Upper lobe of left lung (tissue), 6 donors: ENCODE measurements around the gene AASDH. TPM values are rescaled to one million over a fixed set of nuclear protein-coding genes. Genes with fewer than 3 reads are reported as not detected.

Experiments used
- ATAC-seq, 2 donors: fragments of 200-7000 bp; cut with Tn5 transposase; one replicate each; pipeline ENCODE4 v1.9.1; 2022; ENCODE audit warnings: mild to moderate bottlenecking in 2 of 2, moderate library complexity in 2 of 2; ENCODE audit not compliant: low FRiP score in 2 of 2
- DNase-seq, 2 donors: peaks; one replicate each; pipeline ENCODE4 v3.0.0-alpha.2; 2019 to 2020
- H3K27ac ChIP-seq, 4 donors: fragments of 200-600 bp; sonication (generic); one replicate each; pipeline ENCODE4 v1.5.1; 2016 to 2019
- H3K27me3 ChIP-seq, 4 donors: fragments of 200-600 bp; sonication (generic); one replicate each; pipeline ENCODE4 v1.5.1; 2017 to 2019
- H3K36me3 ChIP-seq, 4 donors: fragments of 200-600 bp; sonication (generic); one replicate each; pipeline ENCODE4 v1.5.1; 2016 to 2019
- H3K4me1 ChIP-seq, 4 donors: fragments of 200-600 bp; sonication (generic); one replicate each; pipeline ENCODE4 v1.5.1; 2018 to 2019
- H3K4me3 ChIP-seq, 4 donors: fragments of 200-600 bp; sonication (generic); one replicate each; pipeline ENCODE4 v1.5.1; 2017 to 2019; ENCODE audit warnings: mild to moderate bottlenecking in 2 of 4, moderate library complexity in 1 of 4
- H3K9me3 ChIP-seq, 4 donors: fragments of 200-600 bp; sonication (generic); one replicate each; pipeline ENCODE4 v1.5.1; 2018 to 2019
- EP300 ChIP-seq, 4 donors: sonication (generic); formaldehyde crosslinking; IDR thresholded peaks; one replicate each; pipeline ENCODE4 v1.5.1; 2017; ENCODE audit warnings: antibody characterized with exemption in 4 of 4, control low read depth in 2 of 4
- POLR2A ChIP-seq, 4 donors: fragments of 450-650 bp; IDR thresholded peaks; one replicate each; pipeline ENCODE4 v1.5.1; 2016 to 2017; ENCODE audit warnings: antibody characterized with exemption in 4 of 4, mild to moderate bottlenecking in 2 of 4
- POLR2AphosphoS5 ChIP-seq, 2 donors: sonication (generic); formaldehyde crosslinking; IDR thresholded peaks; one replicate each; pipeline ENCODE4 v1.5.1; 2017; ENCODE audit warnings: antibody characterized with exemption in 2 of 2
- WGBS, 2 donors: methylation state at CpG; one replicate each; pipeline ENCODE4 v1.1.5; 2017 to 2018; 5-methylcytosine and 5-hydroxymethylcytosine counted together
- total RNA-seq, 6 donors: library from RNA; depleted of rRNA in 4 of 6; stranded (reverse); fragments of >200 nt in 4 of 6; gene quantifications; one replicate each; pipeline versions ENCODE4 v1.1.0 to v1.2.1, GENCODE V29; 2016 to 2021
- TF ChIP-seq, protein P1 (sequence below), 6 experiments: fragments of 450-650 bp in 4 of 6; fragments of 200-600 bp in 2 of 6; sonication (generic) in 2 of 6; IDR thresholded peaks; one replicate each; pipeline ENCODE4 v1.5.1; 2016 to 2019; ENCODE audit warnings: antibody characterized with exemption in 6 of 6
- donor health status: DM: no; HTN: no; CAD: no; lungs with moderate emphysema.
- donor health status: DM: no; HTN: yes; CAD: no; lungs with severe emphysema.

The AASDH gene
- total RNA-seq, 6 donors from 2014 or later, result 7.1 to 32.5 (median 9.5) TPM

DNA sequence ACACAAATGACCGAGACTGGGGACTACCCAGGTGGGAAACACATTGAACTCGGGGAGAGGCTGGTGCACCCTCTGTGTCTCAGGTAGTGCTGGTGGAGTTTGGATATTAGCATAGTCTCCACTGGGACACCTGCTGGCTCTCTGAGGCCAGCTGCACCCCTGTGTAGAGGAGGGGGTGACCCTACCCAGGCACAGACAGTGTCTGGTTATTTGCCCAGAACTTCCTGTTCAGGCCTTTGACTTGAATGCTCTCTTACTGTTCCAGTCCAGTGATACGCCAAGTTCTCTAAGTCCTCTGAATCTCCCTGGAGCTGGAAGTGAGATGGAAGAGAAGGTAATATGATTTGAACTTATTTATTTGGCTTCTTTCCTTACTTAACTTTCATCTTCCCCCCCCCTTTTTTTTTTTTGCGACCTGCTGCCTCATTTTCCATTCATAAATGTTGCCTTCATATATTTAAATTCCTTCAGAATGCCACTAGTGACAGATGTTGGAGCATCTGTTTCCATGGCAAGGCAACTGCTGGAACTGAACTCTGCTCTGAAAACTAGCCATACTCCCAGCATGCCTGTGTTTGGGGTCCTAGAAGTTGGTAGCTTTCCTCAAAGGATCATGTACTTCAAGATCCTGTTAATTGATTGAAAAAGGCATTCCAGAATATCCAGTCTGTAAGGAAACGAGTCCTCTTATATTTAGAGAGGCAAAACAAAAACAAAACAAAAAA is 76.7 kb downstream of the AASDH start:
- H3K27ac ChIP-seq, result no peak overlapping the region
- no peaks in the 10 kb centered on the region for H3K4me1 ChIP-seq
- WGBS, 2 donors, result 84 to 85% methylated on average over 5 of the region's 5 CpGs
- no peak for ATAC-seq
- no peak for DNase-seq
- H3K4me3 ChIP-seq, result no peak overlapping the region
- no peaks in the 10 kb centered on the region for H3K36me3 ChIP-seq
- H3K27me3 ChIP-seq, result no peaks in the 10 kb centered on the region
- H3K9me3 ChIP-seq, result no peaks in the 10 kb centered on the region
- TF ChIP-seq EP300 (IDR thresholded peaks at IDR 0.05) (no peak), POLR2AphosphoS5 (IDR thresholded peaks at IDR 0.05) (no peak), POLR2A (IDR thresholded peaks at IDR 0.05) (no peak)
- TF ChIP-seq, protein P1, sequence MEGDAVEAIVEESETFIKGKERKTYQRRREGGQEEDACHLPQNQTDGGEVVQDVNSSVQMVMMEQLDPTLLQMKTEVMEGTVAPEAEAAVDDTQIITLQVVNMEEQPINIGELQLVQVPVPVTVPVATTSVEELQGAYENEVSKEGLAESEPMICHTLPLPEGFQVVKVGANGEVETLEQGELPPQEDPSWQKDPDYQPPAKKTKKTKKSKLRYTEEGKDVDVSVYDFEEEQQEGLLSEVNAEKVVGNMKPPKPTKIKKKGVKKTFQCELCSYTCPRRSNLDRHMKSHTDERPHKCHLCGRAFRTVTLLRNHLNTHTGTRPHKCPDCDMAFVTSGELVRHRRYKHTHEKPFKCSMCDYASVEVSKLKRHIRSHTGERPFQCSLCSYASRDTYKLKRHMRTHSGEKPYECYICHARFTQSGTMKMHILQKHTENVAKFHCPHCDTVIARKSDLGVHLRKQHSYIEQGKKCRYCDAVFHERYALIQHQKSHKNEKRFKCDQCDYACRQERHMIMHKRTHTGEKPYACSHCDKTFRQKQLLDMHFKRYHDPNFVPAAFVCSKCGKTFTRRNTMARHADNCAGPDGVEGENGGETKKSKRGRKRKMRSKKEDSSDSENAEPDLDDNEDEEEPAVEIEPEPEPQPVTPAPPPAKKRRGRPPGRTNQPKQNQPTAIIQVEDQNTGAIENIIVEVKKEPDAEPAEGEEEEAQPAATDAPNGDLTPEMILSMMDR (IDR thresholded peaks at IDR 0.05), result no peak

DNA sequence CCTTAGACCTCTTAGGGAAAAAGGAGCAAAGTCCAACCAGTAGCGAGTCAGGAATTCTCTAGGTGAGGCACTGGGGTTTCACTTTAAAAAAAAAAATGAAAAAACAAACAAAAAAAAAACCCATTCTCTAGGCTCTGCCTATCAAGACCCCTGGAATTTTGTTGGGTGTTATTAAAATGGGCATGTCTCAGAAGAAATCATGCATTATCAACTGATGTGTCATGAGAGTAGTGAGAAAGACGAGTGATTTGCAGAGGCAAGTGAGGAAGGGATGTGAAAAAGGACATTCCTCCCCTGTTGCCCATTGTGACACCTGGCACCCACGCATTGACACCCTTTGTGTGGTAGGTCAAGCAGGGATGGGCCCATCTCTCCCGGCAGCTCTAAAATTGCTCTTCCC is 78.9 kb downstream of the AASDH start:
- H3K9me3 ChIP-seq, result no peaks in the 10 kb centered on the region
- TF ChIP-seq, protein P1 (IDR thresholded peaks at IDR 0.05), result no peak
- no peak for TF ChIP-seq POLR2A (IDR thresholded peaks at IDR 0.05)
- no peak for TF ChIP-seq POLR2AphosphoS5 (IDR thresholded peaks at IDR 0.05)
- TF ChIP-seq EP300 (IDR thresholded peaks at IDR 0.05), result no peak
- no peak for ATAC-seq
- DNase-seq, result no peak
- H3K36me3 ChIP-seq, result no peaks in the 10 kb centered on the region
- H3K27ac ChIP-seq, result no peak overlapping the region
- 89 to 94% methylated on average over 4 of the region's 4 CpGs for WGBS, 2 donors
- H3K4me1 ChIP-seq, result no peaks in the 10 kb centered on the region
- H3K27me3 ChIP-seq, result no peaks in the 10 kb centered on the region
- H3K4me3 ChIP-seq, result no peak overlapping the region

DNA sequence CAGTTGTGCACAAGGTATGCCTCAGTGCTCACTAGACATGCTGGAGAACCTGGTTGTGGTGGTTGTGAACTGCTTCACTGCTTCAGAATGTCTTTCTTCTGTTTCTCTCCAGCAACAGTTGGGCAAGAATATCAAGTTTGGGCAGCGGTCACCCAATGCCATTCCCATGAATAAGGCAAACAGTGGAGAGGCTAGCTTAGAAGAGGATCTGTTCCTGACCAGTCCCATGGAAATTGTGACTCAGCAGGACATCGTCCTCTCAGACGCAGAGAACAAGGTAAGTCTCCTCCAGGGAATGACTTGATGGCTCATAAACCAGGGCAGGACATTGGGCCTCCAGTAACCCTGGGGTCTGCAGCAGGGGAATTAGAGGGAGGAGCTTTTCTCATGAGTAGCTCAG is 79.9 kb downstream of the AASDH start:
- TF ChIP-seq POLR2A (IDR thresholded peaks at IDR 0.05) (no peak), EP300 (IDR thresholded peaks at IDR 0.05) (no peak), POLR2AphosphoS5 (IDR thresholded peaks at IDR 0.05) (no peak)
- TF ChIP-seq, protein P1 (IDR thresholded peaks at IDR 0.05), result no peak
- no peak overlapping the region for H3K4me3 ChIP-seq
- H3K4me1 ChIP-seq, result no peaks in the 10 kb centered on the region
- H3K27me3 ChIP-seq, result no peaks in the 10 kb centered on the region
- no peaks in the 10 kb centered on the region for H3K9me3 ChIP-seq
- H3K36me3 ChIP-seq, result no peaks in the 10 kb centered on the region
- H3K27ac ChIP-seq, result no peak overlapping the region
- DNase-seq (no peak), ATAC-seq (no peak)
- 97 to 98% methylated on average over 3 of the region's 3 CpGs for WGBS, 2 donors

DNA sequence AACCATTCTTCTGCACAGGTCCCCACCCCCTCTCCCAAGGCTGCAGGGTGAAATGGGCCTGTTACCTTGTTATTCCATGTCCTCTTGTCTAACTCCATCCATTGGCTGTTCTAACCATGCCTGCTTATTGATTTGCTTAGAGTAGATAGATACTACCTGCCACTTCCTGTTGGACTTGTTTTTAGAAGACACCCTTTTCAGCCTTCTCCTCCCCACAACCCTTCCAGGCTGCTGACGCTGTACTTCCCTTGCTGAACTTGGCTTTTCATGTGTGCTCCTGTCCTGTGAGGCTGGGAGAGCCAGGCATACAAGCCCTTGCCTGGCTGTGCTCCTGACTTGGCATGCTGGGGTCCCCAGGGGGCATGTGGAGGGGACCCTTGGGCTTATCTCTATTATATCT is 81.9 kb downstream of the AASDH start:
- ATAC-seq (no peak), DNase-seq (no peak)
- Histone ChIP-seq H3K4me3 (no peak overlapping the region), H3K36me3 (no peaks in the 10 kb centered on the region), H3K27me3 (no peaks in the 10 kb centered on the region), H3K27ac (no peak overlapping the region), H3K9me3 (no peaks in the 10 kb centered on the region), H3K4me1 (peaks cover 0 to 10% (median 6%) of the 10 kb centered on the region in 4 donors)
- WGBS, 2 donors, result 73 to 89% methylated on average over 1 of the region's 1 CpG
- TF ChIP-seq EP300 (IDR thresholded peaks at IDR 0.05) (no peak), POLR2AphosphoS5 (IDR thresholded peaks at IDR 0.05) (no peak), POLR2A (IDR thresholded peaks at IDR 0.05) (no peak)
- TF ChIP-seq, protein P1 (IDR thresholded peaks at IDR 0.05), result no peak

DNA sequence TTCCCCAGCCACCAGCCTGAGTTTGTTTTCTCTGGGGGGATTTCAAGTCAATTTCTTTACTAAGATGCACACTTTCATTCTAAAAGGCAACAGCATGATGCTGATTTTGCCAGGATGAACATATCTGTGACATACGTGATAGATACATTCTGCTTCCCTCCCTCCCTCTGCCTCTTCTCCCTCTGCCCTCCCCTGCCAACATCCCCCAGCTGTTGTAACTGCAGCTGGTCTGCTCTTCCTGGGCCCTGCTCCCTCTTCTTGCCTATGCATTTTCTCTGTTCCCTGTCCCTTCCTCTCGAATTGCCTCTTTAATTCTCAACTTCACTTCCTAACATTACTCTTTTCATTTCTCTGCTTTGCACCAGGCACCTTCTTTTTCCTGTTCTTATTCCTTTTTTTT is 83.4 kb downstream of the AASDH start:
- Histone ChIP-seq H3K4me3 (no peak overlapping the region), H3K27me3 (no peaks in the 10 kb centered on the region), H3K27ac (no peak overlapping the region), H3K9me3 (no peaks in the 10 kb centered on the region), H3K36me3 (no peaks in the 10 kb centered on the region), H3K4me1 (peaks cover 0 to 10% (median 6%) of the 10 kb centered on the region in 4 donors)
- ATAC-seq (no peak), DNase-seq (no peak)
- 68 to 85% methylated on average over 2 of the region's 2 CpGs for WGBS, 2 donors
- no peak for TF ChIP-seq POLR2AphosphoS5 (IDR thresholded peaks at IDR 0.05)
- no peak for TF ChIP-seq POLR2A (IDR thresholded peaks at IDR 0.05)
- TF ChIP-seq, protein P1 (IDR thresholded peaks at IDR 0.05), result no peak
- TF ChIP-seq EP300 (IDR thresholded peaks at IDR 0.05), result no peak
